ENCODE measurements around the gene HMGCL. TPM values are rescaled to one million over a fixed set of nuclear protein-coding genes. Genes with fewer than 3 reads are reported as not detected.

HMGCL gene
- total and polyA plus RNA-seq, 2 of the 13 experiments (the other 11 are each of a cell fraction or from before 2014, with no cell fraction given) = 21.3 to 41.4 TPM

DNA sequence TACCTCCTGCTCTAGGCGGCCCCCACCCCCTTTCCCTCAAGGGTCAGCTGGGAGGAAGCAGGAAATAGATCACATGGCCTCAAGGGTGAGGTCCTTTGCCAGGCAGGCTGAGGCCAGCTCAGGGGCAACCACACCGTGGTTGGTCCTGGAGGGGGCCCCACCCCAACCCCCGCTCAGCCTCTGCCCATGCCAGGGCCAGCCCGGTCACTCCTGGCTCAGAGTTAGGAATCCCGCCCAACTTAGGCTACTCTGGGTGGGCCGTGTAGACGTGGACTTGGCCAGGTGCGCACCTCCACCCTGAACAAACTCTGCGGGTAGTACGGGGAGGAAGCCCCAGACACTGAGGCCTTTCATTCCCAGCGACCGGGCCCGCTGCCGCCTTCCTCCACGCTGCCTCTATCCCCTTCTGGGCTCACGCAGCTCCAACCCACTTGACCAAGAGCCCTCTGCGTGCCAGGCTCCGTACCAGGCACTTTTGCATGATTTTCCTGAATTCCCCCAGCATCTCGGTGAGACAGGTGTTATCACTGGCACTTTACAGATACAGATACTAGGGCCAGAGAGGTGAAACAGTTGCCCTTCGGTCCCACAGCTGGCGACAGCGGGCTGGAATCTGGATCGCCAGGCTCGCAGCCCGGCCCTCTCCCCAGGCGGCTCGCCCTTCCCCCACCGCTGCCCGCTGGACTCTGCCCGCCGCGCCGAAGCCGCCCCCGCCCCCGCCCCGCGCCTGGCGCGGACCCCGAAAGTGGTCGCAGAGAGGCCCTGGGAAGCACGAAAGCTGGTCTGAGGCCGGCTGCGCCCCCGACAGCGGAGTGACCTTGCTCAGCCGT lies 25.4 kb downstream of the HMGCL start (continued):
- TF ChIP-seq, protein P1, sequence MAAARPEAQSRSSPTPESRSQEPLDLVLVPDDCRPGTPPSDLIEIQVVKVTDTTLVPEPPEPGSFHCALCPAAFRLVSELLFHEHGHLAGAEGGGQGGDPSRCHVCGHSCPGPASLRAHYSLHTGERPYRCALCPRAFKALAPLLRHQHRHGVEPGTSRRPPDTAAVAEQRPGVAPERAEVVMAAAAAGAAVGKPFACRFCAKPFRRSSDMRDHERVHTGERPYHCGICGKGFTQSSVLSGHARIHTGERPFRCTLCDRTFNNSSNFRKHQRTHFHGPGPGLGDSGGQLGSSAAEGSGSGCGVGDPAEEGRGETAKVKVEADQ (CRISPR knock-in tag; IDR thresholded peaks at IDR 0.05; ENCODE audit: borderline replicate concordance) = no peak
- no peak for TF ChIP-seq PHF5A (CRISPR knock-in tag; IDR thresholded peaks at IDR 0.05; ENCODE audit: low read depth, unreplicated experiment)
- TF ChIP-seq CBX2 (IDR thresholded peaks at IDR 0.05; ENCODE audit: low read depth, low read length) = no peak
- TF ChIP-seq CBX2 (CRISPR knock-in tag; IDR thresholded peaks at IDR 0.05; ENCODE audit: low read depth) = no peak
- TF ChIP-seq HCFC1 (IDR thresholded peaks at IDR 0.05; ENCODE audit: low read depth, low read length) = no peak
- TF ChIP-seq, protein P2, sequence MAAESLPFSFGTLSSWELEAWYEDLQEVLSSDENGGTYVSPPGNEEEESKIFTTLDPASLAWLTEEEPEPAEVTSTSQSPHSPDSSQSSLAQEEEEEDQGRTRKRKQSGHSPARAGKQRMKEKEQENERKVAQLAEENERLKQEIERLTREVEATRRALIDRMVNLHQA (CRISPR knock-in tag; IDR thresholded peaks at IDR 0.05) = no peak
- TF ChIP-seq BORCS8-MEF2B (CRISPR knock-in tag; IDR thresholded peaks at IDR 0.05) = peak; percentile 50; the same call in 1 of the 2 replicates
- TF ChIP-seq NR2C2 (CRISPR knock-in tag; IDR thresholded peaks at IDR 0.05; ENCODE audit: borderline replicate concordance) = peak; percentile 32; the same call in 1 of the 2 replicates
- TF ChIP-seq NFYC (CRISPR knock-in tag; IDR thresholded peaks at IDR 0.05) = no peak
- no peak for TF ChIP-seq ZNF850 (CRISPR knock-in tag; conservative IDR thresholded peaks at IDR 0.05)
- TF ChIP-seq, protein P3, sequence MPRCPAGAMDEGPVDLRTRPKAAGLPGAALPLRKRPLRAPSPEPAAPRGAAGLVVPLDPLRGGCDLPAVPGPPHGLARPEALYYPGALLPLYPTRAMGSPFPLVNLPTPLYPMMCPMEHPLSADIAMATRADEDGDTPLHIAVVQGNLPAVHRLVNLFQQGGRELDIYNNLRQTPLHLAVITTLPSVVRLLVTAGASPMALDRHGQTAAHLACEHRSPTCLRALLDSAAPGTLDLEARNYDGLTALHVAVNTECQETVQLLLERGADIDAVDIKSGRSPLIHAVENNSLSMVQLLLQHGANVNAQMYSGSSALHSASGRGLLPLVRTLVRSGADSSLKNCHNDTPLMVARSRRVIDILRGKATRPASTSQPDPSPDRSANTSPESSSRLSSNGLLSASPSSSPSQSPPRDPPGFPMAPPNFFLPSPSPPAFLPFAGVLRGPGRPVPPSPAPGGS (CRISPR knock-in tag; IDR thresholded peaks at IDR 0.05) = peak; percentile 64
- TF ChIP-seq, protein P4, sequence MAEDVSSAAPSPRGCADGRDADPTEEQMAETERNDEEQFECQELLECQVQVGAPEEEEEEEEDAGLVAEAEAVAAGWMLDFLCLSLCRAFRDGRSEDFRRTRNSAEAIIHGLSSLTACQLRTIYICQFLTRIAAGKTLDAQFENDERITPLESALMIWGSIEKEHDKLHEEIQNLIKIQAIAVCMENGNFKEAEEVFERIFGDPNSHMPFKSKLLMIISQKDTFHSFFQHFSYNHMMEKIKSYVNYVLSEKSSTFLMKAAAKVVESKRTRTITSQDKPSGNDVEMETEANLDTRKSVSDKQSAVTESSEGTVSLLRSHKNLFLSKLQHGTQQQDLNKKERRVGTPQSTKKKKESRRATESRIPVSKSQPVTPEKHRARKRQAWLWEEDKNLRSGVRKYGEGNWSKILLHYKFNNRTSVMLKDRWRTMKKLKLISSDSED (CRISPR knock-in tag; IDR thresholded peaks at IDR 0.05) = no peak
- no peak for TF ChIP-seq ZNF530 (CRISPR knock-in tag; IDR thresholded peaks at IDR 0.05; ENCODE audit: low read depth)
- no peak for TF ChIP-seq FOXJ3 (CRISPR knock-in tag; IDR thresholded peaks at IDR 0.05; ENCODE audit: borderline replicate concordance)
- TF ChIP-seq ZBTB7B (CRISPR knock-in tag; IDR thresholded peaks at IDR 0.05) = no peak; the same call in 1 of the 2 replicates
- TF ChIP-seq ZNF672 (CRISPR knock-in tag; IDR thresholded peaks at IDR 0.05) = no peak
- no peak for TF ChIP-seq ZNF879 (CRISPR knock-in tag; IDR thresholded peaks at IDR 0.05)
- TF ChIP-seq, protein P5, sequence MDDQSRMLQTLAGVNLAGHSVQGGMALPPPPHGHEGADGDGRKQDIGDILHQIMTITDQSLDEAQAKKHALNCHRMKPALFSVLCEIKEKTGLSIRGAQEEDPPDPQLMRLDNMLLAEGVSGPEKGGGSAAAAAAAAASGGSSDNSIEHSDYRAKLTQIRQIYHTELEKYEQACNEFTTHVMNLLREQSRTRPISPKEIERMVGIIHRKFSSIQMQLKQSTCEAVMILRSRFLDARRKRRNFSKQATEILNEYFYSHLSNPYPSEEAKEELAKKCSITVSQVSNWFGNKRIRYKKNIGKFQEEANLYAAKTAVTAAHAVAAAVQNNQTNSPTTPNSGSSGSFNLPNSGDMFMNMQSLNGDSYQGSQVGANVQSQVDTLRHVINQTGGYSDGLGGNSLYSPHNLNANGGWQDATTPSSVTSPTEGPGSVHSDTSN (CRISPR knock-in tag; IDR thresholded peaks at IDR 0.05; ENCODE audit: borderline replicate concordance) = no peak
- TF ChIP-seq ZNF703 (CRISPR knock-in tag; IDR thresholded peaks at IDR 0.05; ENCODE audit: borderline replicate concordance) = no peak; the same call in 1 of the 2 replicates
- TF ChIP-seq, protein P6, sequence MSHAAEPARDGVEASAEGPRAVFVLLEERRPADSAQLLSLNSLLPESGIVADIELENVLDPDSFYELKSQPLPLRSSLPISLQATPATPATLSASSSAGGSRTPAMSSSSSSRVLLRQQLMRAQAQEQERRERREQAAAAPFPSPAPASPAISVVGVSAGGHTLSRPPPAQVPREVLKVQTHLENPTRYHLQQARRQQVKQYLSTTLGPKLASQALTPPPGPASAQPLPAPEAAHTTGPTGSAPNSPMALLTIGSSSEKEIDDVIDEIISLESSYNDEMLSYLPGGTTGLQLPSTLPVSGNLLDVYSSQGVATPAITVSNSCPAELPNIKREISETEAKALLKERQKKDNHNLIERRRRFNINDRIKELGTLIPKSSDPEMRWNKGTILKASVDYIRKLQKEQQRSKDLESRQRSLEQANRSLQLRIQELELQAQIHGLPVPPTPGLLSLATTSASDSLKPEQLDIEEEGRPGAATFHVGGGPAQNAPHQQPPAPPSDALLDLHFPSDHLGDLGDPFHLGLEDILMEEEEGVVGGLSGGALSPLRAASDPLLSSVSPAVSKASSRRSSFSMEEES (CRISPR knock-in tag; IDR thresholded peaks at IDR 0.05) = peak; percentile 83
- TF ChIP-seq SMYD3 (CRISPR knock-in tag; IDR thresholded peaks at IDR 0.05) = no peak
- TF ChIP-seq ZNF460 (CRISPR knock-in tag; IDR thresholded peaks at IDR 0.05; ENCODE audit: borderline replicate concordance) = no peak
- TF ChIP-seq SAFB2 (CRISPR knock-in tag; IDR thresholded peaks at IDR 0.05; ENCODE audit: borderline replicate concordance, low read depth) = no peak
- no peak; the same call in none of the 2 replicates for TF ChIP-seq YEATS4 (CRISPR knock-in tag; IDR thresholded peaks at IDR 0.05; ENCODE audit: borderline replicate concordance)
